NCI-H2196 treated with DMSO at 0.1 percent for 48 hours (cell line): ENCODE measurements around the gene ANKRD34A.

Experiments
- DNase-seq: peaks from one replicate; lab custom pipeline; 2025; ENCODE audit not compliant: unreplicated experiment; lab: John Stamatoyannopoulos, UW

ANKRD34A gene

GRCh38 chr1:145912128-145912641 lies 52.2 kb downstream of the ANKRD34A start:
- no peak for DNase-seq
